SK-MEL-5 (cell line): ENCODE data around the gene GPBP1. TPM values are rescaled to one million over a fixed set of nuclear protein-coding genes. Genes with fewer than 3 reads are reported as not detected.

Experiments used
- DNase-seq: peaks from one replicate; pipeline ENCODE4 v3.0.0-alpha.2; 2016; ENCODE audit warnings: low read depth, low spot score
- in situ Hi-C: cut with HindIII; loops from 2 replicates; pipeline ENCODE4 v1.10.0; 2016; ENCODE audit warnings: low sequenced_read_pairs, high pct_unique_total_duplicates, low pct_unique_long_range_greater_than_20kb
- total RNA-seq: library from RNA; depleted of rRNA; stranded (reverse); fragments of >200 nt; shearing (Covaris generic); gene quantifications from 2 replicates; pipeline ENCODE4 v1.2.3, GENCODE V29; 2014

Gene GPBP1
- total RNA-seq, 1 experiment from 2014 or later, result 69.9 TPM

DNA sequence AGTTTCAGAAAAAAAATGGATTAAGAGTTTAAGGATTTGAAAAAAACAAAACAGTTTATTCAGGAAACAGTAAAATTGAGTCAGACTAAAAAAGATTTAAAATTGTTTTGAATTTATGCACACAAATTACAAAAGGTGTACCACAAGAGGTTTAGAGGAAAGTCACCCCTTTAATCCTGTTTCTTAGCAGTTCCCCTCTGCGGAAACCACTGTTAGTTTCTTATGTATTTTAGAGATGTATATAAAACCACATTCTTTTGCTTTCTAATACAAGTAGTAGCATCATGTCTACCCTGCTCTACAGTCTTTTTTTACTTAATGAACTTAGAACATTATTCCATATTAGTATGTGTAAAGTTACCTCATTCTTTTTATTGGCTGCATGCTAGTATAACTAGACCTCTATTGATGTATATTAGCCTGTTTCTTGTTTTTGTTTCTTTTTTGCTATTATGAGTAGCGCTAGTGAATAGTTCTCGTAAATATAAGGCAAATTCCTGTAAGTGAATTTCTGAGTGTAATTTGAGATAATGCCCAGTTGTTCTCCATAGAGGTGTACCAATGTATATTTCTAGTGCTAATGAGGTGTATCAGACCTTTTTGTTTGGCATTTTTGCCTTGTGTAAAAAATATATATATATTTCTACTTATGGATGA lies 20.0 kb downstream of the GPBP1 start:
- DNase-seq, result no peak
- in situ Hi-C loops, result no loop called here

GRCh38 chr5:57194653-57195052 lies 20.8 kb downstream of the GPBP1 start:
- in situ Hi-C loops, result no loop called here

GRCh38 chr5:57195060-57195459 lies 21.2 kb downstream of the GPBP1 start:
- in situ Hi-C loops, result no loop called here
- no peak for DNase-seq

More at GRCh38 chr5:57194653-57195052, 20.8 kb downstream of the GPBP1 start:
- DNase-seq, result no peak

DNA sequence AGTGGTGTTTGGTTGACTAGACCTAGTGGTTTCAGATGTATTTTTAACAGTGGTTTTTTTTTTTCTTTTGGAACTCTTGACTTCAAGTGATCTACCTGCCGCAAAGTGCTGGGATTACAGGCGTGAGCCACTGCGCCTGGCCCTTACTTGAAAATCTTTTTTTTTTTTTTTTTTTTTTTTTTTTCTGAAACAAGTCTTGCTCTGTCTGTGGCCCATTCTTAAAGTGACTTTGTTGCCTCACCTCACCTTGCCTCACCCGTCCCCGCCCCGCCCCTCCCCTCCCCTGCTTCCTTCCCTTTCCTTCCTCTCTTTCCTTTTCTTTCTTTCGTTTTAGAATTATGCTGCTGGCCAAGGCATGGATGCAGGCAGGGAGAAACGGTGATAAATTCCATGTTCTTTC lies 26.0 kb downstream of the GPBP1 start:
- in situ Hi-C loops, result no loop called here
- DNase-seq, result no peak

GRCh38 chr5:57202811-57203210 lies 29.0 kb downstream of the GPBP1 start:
- in situ Hi-C loops, result no loop called here
- no peak for DNase-seq

GRCh38 chr5:57207007-57207653 lies 33.3 kb downstream of the GPBP1 start:
- in situ Hi-C loops, result no loop called here
- no peak for DNase-seq

DNA sequence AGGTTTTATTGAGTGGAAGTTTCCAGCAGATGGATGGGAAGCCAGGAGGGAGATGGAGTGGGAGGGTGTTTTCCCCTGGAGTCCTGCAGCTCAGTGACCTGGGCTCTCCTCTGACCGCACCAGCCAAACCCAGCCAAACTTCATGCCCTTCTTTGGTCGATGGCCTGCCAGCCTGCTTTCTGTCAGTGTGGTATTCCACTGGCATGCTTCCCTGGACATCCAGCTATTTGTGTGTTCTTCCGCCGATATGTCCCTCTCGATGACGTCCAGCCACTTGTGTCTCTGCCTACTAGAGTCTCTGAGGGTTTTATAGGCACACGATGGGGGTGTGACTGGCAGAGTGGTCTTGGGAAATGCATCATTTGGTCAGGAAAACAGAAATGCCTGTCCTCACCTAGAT lies 33.8 kb downstream of the GPBP1 start:
- no peak for DNase-seq
- in situ Hi-C loops, result no loop called here

DNA sequence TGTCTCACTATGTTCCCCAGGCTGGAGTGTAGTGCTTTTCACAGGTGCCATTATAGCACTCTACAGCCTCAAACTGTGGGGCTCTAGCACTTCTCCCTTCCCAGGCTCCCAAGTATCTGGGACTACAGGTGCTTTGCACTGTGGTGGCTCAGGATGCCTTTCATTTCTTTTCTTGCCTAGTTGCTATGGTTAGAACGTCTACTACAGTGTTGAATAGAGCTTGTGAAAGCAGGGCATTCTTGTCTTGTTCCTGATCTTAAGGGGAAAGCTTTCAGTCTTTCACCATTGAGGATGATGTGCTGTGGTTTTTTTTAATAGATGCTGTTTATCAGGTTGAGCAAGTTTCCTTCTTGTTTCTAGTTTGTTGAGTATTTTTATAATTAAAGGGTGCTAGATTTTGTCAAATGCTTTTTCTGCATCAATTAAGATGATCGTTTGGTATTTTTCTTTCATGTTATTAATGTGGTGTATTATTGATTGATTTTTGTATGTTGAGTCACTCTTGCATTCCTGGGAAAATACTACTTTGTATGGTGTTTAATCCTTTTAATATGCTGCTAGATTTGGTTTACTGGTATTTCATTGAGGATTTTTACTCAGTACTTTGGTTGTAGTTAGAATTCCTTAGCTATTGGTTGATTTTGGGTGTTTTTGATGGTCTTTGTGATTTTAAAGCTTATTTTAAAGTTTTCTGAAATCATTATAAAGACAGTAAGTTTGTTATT lies 35.6 kb downstream of the GPBP1 start:
- in situ Hi-C loops, result no loop called here
- DNase-seq, result peak; percentile 13

GRCh38 chr5:57210633-57211032 lies 36.8 kb downstream of the GPBP1 start:
- DNase-seq, result no peak
- in situ Hi-C loops, result no loop called here

DNA sequence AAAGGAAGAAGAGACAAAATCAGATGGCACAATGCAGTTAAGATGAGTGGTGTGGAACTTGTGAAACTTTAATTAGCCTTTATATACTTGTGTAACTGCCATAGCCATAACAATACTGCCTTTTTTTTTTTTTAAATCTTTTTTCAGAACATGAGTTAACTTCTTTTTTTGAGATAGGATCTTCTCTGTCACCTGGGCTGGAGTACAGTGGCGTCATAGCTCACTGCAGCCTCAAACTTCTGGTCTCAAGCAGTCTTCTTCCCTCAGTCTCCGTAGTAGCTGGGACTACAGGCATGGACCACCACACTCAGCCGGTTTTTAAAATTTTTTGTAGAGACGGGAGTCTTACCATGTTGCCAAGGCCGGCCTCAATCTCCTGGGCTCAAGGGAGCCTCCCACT lies 37.2 kb downstream of the GPBP1 start:
- DNase-seq, result no peak
- in situ Hi-C loops, result no loop called here

DNA sequence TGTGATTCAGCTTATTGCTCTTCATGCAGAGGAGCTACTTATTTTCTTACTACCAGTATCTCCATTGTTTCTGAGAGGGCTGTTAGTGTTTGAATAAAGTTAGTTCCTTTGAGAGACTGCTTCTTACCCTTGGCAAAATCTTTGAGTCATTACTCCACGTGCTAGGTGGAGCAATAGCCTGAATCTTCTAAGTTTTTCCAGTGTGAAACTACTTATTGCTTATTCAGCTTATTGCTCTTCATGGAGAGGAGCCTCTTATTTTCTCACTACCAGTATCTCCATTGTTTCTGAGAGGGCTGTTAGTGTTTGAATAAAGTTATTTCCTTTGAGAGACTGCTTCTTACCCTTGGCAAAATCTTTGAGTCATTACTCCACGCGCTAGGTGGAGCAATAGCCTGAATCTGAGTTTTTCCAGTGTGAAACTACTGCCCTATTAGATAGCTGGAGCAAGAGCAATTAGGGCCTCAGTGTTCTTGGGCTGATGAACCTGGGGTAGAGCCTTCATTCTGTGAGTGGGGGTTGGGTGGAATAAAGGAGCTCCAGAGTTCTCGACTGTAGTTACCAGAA lies 41.9 kb downstream of the GPBP1 start:
- in situ Hi-C loops, result no loop called here
- peak; percentile 14 for DNase-seq

DNA sequence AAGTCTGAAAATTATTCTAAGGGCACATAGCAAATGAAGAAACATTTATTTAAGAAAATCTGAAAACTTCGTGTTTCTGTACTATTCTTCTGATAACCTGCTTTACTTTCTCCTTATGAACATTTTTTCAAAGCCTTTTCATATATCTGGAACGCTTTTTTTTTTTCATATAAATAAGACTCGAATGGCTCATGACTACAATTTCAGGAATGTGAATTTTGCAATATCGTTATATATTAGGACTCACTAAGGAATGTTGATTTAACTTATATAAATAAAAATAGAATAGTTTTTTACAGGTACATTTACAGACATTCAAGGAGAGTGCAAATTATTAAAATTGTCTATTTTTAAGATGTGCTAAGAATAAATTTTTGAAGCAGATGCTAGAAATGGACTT lies 42.9 kb downstream of the GPBP1 start:
- in situ Hi-C loops, result no loop called here
- no peak for DNase-seq

- in situ Hi-C loops, result no loop called here
- DNase-seq, result no peak
Measured at GRCh38 chr5:57219386-57219785, 45.5 kb downstream of the GPBP1 start.

GRCh38 chr5:57221049-57221568 lies 47.2 kb downstream of the GPBP1 start:
- DNase-seq, result peak; percentile 72
- in situ Hi-C loops, result no loop called here

GRCh38 chr5:57225553-57225952 lies 51.7 kb downstream of the GPBP1 start:
- in situ Hi-C loops, result no loop called here
- DNase-seq, result no peak

GRCh38 chr5:57229313-57229712 lies 55.5 kb downstream of the GPBP1 start:
- DNase-seq, result no peak
- in situ Hi-C loops, result no loop called here

DNA sequence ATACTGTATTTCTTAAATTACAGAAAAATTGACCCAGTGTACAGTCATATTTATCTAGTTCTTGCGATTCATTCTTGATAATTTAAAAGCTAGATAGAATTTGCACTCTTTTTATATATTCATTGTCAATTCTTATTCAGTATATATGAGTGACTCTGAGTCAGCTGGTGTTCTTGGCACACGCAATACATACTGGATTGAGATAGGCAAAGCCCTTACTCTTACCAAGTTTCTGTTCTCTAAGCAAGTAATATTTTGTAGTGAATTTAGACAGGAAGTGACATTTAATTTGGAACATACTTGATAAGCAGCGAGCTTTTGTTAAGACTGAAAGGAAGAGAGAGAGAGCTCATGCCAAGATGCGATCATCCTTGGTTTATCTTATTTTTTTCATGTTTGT lies 57.7 kb downstream of the GPBP1 start:
- no peak for DNase-seq
- in situ Hi-C loops, result no loop called here

GRCh38 chr5:57232293-57233033 lies 58.6 kb downstream of the GPBP1 start:
- DNase-seq, result no peak
- in situ Hi-C loops, result no loop called here
